Peyer's patch (tissue), 4 donors: ENCODE results near the gene ALDH7A1.

ENCODE experiments used
- POLR2A ChIP-seq, 2 donors: fragments of 450-650 bp; IDR thresholded peaks; one replicate each; pipeline ENCODE4 v1.5.1; 2017; ENCODE audit warnings: antibody characterized with exemption in 2 of 2, mild to moderate bottlenecking in 2 of 2, moderate library complexity in 2 of 2
- TF ChIP-seq, protein P1 (sequence below), 6 experiments: fragments of 450-650 bp in 4 of 6; fragments of 200-600 bp in 2 of 6; sonication (generic) in 1 of 6; IDR thresholded peaks; one replicate each; pipeline ENCODE4 v1.5.1; 2017 to 2019; ENCODE audit warnings: antibody characterized with exemption in 6 of 6, mild to moderate bottlenecking in 3 of 6, moderate library complexity in 1 of 6

DNA sequence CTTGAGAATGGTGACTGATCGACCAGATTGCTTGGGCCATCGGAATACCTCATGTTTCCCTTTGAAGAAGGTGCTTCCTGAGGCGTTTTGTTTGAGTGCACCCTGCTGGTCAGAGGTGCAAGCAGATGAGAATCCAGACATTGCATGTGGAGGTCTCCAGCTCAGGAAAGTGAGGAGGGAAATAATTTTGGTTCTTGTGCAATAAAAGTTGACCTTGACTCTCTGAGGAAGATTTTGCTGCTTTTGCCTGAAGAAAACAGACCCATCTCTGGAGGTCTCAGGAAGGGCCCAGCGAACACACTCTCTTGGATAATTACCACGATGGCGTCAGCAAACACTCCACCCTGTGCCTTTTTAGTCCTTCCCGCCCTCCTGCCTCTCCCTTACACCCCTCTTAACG, 102.1 kb downstream of the ALDH7A1 start:
- no peak for TF ChIP-seq POLR2A (IDR thresholded peaks at IDR 0.05)
- TF ChIP-seq, protein P1, sequence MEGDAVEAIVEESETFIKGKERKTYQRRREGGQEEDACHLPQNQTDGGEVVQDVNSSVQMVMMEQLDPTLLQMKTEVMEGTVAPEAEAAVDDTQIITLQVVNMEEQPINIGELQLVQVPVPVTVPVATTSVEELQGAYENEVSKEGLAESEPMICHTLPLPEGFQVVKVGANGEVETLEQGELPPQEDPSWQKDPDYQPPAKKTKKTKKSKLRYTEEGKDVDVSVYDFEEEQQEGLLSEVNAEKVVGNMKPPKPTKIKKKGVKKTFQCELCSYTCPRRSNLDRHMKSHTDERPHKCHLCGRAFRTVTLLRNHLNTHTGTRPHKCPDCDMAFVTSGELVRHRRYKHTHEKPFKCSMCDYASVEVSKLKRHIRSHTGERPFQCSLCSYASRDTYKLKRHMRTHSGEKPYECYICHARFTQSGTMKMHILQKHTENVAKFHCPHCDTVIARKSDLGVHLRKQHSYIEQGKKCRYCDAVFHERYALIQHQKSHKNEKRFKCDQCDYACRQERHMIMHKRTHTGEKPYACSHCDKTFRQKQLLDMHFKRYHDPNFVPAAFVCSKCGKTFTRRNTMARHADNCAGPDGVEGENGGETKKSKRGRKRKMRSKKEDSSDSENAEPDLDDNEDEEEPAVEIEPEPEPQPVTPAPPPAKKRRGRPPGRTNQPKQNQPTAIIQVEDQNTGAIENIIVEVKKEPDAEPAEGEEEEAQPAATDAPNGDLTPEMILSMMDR (IDR thresholded peaks at IDR 0.05) = peak in 4 of 6 experiments; percentile 7 to 45 (median 26)
